ENCODE results near the gene ATG7.
"Not testable (repeated sequence)": the region's sequence is repeated elsewhere in the genome, so short reads cannot be mapped to it uniquely, and the experiment has no call there.

ATG7 gene

GRCh38 chr3:11250902-11251806 lies 21.0 kb upstream of the ATG7 start:
- no peak for DNase-seq (ENCODE audit: low read depth)
- no peak overlapping the region for H3K4me3 ChIP-seq (ENCODE audit: low read depth, low read length)
- TF ChIP-seq CTCF (IDR thresholded peaks at IDR 0.05; ENCODE audit: control insufficient read depth, extremely low read depth, insufficient read depth): no peak

DNA sequence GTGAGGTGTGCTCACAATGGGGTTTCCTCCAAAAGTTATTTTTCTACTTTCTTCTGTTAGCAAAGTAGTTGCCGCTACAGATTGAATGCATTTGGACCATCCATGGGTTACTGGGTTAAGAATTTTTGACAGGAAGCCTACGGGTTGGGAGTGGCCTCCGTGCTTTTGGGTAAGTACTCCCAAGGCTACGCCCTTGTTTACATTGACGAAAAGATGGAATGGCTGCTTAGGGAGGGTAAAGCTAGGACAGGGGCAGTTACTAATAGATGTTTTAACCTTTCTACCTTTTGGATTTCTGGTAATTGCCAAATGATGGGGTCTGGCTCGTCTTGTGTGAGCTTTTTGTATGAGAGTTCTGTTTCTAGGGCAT lies 20.4 kb upstream of the ATG7 start:
- no peak overlapping the region for H3K4me3 ChIP-seq (ENCODE audit: low read depth, low read length)
- no peak for DNase-seq (ENCODE audit: low read depth)
- TF ChIP-seq CTCF (IDR thresholded peaks at IDR 0.05; ENCODE audit: control insufficient read depth, extremely low read depth, insufficient read depth): no peak

DNA sequence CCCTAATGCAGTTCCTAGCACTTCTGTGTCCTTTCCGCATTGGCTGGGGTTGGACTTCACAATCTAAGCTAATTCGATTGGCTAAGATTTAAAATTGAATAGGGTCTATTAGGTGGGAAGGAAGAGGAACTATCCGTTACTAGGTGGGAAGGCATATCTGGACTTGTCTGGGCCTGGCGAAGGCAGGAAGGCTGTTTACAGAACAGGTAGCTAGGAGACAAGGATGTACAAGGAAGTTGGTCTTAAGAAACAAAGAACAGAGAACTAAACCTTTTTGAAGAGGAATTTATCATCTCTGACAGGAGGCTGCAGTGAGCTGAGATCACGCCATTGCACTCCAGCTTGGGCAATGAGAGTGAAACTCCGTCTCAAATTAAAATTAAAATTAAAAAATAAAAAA lies 17.3 kb upstream of the ATG7 start:
- TF ChIP-seq CTCF (IDR thresholded peaks at IDR 0.05; ENCODE audit: control insufficient read depth, extremely low read depth, insufficient read depth): no peak
- DNase-seq (ENCODE audit: low read depth): no peak

DNA sequence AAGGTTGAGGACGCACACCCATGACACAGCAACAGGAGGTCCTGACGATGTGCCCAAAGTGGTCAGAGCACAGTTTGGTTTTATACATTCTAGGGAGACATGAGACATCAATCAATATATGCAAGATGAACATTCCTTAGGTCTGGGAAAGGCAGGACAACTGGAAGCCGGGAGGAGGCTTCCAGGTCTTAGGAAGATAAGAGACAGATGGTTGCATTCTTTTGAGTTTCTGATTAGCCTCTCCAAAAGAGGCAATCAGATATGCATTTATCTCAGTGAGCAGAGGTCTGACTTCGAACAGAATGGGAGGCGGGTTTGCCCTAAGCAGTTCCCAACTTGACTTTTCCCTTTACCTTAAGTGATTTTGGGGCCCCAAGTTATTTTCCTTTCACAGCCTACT lies 16.7 kb upstream of the ATG7 start:
- DNase-seq (ENCODE audit: low read depth); H3K4me3 ChIP-seq (ENCODE audit: low read depth, low read length): not testable (repeated sequence)

More for the DNA sequence above, 17.3 kb upstream of the ATG7 start:
- H3K4me3 ChIP-seq (ENCODE audit: low read depth, low read length): no peak overlapping the region

DNA sequence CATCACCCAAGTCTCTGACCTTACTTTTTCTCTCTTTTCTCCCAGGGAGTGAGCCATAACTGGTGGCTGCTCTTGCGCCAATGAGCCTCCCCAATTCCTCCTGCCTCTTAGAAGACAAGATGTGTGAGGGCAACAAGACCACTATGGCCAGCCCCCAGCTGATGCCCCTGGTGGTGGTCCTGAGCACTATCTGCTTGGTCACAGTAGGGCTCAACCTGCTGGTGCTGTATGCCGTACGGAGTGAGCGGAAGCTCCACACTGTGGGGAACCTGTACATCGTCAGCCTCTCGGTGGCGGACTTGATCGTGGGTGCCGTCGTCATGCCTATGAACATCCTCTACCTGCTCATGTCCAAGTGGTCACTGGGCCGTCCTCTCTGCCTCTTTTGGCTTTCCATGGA lies 13.2 kb upstream of the ATG7 start:
- TF ChIP-seq CTCF (IDR thresholded peaks at IDR 0.05; ENCODE audit: control insufficient read depth, extremely low read depth, insufficient read depth): no peak

DNA sequence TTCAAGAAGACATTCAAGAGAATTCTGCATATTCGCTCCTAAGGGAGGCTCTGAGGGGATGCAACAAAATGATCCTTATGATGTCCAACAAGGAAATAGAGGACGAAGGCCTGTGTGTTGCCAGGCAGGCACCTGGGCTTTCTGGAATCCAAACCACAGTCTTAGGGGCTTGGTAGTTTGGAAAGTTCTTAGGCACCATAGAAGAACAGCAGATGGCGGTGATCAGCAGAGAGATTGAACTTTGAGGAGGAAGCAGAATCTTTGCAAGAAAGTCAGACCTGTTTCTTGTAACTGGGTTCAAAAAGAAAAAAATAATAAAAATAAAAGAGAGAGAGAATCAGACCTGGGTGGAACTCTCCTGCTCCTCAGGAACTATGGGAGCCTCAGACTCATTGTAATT lies 11.7 kb upstream of the ATG7 start:
- H3K4me3 ChIP-seq (ENCODE audit: low read depth, low read length): no peak overlapping the region
- DNase-seq (ENCODE audit: low read depth): no peak
- TF ChIP-seq CTCF (IDR thresholded peaks at IDR 0.05; ENCODE audit: control insufficient read depth, extremely low read depth, insufficient read depth): no peak

More for the DNA sequence above, 13.2 kb upstream of the ATG7 start:
- H3K4me3 ChIP-seq (ENCODE audit: low read depth, low read length): no peak overlapping the region
- DNase-seq (ENCODE audit: low read depth): no peak

DNA sequence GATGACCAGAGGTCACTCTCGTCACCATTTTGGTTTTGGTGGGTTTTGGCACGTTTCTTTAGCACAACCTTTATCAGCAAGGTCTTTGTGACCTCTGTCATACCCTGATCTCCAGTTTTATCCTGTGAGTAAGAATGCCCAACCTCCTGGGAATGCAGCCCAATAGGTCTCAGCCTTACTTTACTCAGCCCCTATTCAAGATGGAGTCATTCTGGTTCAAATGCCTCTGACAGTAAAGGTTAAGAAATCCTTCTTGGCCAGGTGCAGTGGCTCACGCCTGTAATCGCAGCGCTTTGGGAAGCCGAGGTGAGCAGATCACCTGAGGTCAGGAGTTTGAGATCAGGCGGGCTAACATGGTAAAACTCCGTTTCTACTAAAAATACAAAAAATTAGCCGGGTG lies 3.2 kb upstream of the ATG7 start:
- H3K4me3 ChIP-seq (ENCODE audit: low read depth, low read length): no peak overlapping the region
- no peak for DNase-seq (ENCODE audit: low read depth)
- TF ChIP-seq CTCF (IDR thresholded peaks at IDR 0.05; ENCODE audit: control insufficient read depth, extremely low read depth, insufficient read depth): no peak
